Rectal smooth muscle tissue (tissue), 1 donor: ENCODE measurements around the gene HLX.

Experiments
- H3K27ac ChIP-seq: one replicate; pipeline ENCODE4 v1.7.0; 2013; ENCODE audit warnings: low read depth, low read length, inconsistent platforms
- H3K27me3 ChIP-seq: one replicate; pipeline ENCODE4 v1.7.0; 2013; ENCODE audit warnings: low read length; ENCODE audit not compliant: control insufficient read depth, insufficient read depth
- H3K36me3 ChIP-seq: one replicate; pipeline ENCODE4 v1.7.0; 2013; ENCODE audit warnings: low read length; ENCODE audit not compliant: control insufficient read depth, insufficient read depth
- H3K4me1 ChIP-seq: one replicate; pipeline ENCODE4 v1.7.0; 2013; ENCODE audit warnings: low read length; ENCODE audit not compliant: control insufficient read depth, insufficient read depth
- H3K4me3 ChIP-seq: one replicate; pipeline ENCODE4 v1.7.0; 2013; ENCODE audit warnings: low read length
- H3K9ac ChIP-seq: one replicate; pipeline ENCODE4 v1.7.0; 2013; ENCODE audit warnings: low read length

HLX gene

DNA sequence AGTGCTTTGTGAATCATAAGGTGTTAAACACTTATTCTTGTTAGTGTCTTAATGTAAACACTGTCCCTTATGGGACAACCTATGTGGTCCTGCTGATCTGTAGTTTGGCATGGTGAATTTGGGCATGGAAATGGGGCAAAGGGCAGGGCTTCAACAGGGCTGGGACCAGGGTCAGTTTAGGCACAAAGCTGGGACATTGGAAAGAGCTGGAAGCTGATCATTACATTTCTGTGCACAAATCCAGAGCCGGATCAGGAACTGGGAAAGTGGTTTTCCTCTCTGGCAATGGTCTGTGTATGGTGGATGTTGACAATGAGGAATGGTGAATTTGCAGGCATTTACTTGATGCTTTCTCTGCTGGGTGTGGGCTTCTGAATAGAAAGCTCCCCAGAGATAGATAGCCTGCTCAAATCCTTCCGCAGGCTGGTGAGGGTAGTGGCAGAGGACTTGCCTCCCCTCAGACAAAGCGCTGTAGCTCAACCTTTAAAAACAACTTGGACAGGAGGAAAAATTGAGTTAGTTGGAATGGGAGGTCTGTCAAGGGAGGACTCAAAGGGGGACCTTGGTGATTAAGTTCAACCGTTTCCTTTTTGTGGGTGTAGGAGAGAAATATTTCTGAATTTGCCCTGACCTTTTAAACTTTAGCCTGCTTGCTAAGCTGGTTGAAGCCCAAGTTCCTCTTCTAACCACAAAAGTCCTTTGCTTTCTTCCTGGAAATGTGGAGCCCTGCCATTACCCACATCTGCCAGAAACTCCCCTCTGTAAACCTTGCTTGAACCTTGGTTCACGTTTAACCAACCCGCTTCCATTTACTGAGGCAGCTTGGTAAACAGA lies 35.3 kb downstream of the HLX start:
- no peaks in the 10 kb centered on the region for H3K36me3 ChIP-seq
- H3K27me3 ChIP-seq: no peaks in the 10 kb centered on the region
- no peak overlapping the region for H3K27ac ChIP-seq
- H3K4me1 ChIP-seq: no peaks in the 10 kb centered on the region
- H3K9ac ChIP-seq: no peak overlapping the region
- H3K4me3 ChIP-seq: no peak overlapping the region

DNA sequence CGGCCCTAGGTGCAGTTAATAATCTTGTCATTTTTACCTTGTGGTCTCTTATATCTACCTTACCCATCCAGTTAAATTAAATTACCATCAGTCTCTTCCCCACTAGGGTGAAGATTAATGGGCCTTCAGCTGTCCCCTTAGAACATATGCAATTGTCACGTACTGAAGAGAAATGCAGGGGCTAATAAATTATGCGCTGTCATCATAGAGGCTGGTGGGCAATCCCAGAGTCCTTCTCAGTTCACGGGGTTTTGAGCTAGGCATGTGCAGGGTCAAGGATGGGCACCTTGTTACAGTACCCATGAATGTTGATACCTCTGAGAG lies 35.8 kb downstream of the HLX start:
- Histone ChIP-seq H3K27ac (no peak overlapping the region), H3K4me3 (no peak overlapping the region), H3K9ac (no peak overlapping the region), H3K36me3 (no peaks in the 10 kb centered on the region), H3K27me3 (no peaks in the 10 kb centered on the region), H3K4me1 (no peaks in the 10 kb centered on the region)

DNA sequence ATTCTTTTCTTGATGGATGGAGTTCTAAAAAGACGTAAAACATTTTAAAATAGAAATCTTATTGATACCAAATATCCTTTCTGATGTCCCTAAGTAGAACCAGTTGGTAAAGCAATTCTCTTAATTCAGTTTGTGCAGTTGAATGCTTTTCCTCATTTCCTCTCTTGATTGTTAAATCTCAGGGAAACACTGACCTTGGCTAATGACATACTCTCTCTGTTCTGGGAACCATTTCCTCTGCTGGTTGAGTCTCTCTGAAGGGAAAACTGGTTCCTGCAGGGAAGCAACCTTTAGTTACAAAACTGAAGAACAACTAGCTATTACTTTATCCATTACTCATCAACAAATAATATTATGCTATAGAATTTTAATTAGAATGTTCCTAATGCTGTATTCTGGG lies 36.7 kb downstream of the HLX start:
- Histone ChIP-seq H3K4me1 (no peaks in the 10 kb centered on the region), H3K36me3 (no peaks in the 10 kb centered on the region), H3K27me3 (no peaks in the 10 kb centered on the region), H3K9ac (no peak overlapping the region), H3K27ac (no peak overlapping the region), H3K4me3 (no peak overlapping the region)

DNA sequence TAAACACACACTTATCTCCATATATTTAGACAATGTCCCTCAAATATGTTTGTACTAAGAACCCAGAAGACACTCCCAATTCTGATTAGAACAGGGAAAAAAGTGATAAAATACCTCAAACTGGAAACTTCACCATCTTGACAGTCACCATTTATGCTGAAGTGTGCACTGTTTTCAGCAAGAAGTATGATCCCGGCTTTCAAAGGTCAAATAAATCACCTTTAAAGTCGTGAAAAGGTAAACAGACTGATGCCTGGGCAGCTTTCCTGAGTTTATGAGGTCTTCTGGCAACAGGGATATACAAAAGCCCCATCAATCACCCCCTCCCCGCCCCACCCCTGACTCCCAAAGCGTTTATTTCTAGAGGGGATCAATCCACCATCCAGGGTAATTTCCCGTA lies 37.9 kb downstream of the HLX start:
- no peak overlapping the region for H3K27ac ChIP-seq
- H3K9ac ChIP-seq: no peak overlapping the region
- no peaks in the 10 kb centered on the region for H3K36me3 ChIP-seq
- no peaks in the 10 kb centered on the region for H3K4me1 ChIP-seq
- H3K4me3 ChIP-seq: no peak overlapping the region
- H3K27me3 ChIP-seq: no peaks in the 10 kb centered on the region

DNA sequence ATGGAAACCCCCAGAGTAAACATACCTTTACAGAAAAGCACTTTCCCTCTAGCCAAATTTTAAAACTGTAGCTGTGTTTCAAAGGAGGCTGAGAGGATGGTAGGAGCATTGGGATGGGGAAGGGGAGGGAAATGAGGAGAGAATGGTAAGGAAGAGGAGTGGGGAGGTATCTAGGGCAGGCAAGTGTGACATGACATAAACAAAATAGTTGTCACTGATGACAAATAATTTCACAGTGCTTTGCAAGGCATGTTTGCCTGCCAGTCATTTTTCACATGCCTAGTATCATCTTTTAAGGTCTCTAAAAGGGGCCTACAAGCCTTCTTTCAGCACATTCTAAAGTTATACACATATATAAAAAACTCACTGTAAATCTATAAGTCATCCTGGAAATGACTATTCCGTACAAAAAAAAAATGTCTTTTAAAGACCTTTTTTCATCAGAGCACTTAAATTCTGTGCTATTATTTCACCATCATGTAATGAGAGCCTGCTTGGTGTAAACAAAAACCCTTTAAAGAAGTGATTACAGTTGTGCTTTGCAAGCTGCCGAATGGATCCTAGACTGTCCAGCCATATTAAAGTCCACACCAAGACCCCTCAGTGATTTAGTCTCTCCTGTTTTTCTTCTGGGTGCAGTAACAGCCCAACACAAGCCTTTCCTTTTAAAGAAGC lies 38.4 kb downstream of the HLX start:
- no peak overlapping the region for H3K9ac ChIP-seq
- H3K27me3 ChIP-seq: no peaks in the 10 kb centered on the region
- no peaks in the 10 kb centered on the region for H3K4me1 ChIP-seq
- no peaks in the 10 kb centered on the region for H3K36me3 ChIP-seq
- H3K4me3 ChIP-seq: no peak overlapping the region
- no peak overlapping the region for H3K27ac ChIP-seq

DNA sequence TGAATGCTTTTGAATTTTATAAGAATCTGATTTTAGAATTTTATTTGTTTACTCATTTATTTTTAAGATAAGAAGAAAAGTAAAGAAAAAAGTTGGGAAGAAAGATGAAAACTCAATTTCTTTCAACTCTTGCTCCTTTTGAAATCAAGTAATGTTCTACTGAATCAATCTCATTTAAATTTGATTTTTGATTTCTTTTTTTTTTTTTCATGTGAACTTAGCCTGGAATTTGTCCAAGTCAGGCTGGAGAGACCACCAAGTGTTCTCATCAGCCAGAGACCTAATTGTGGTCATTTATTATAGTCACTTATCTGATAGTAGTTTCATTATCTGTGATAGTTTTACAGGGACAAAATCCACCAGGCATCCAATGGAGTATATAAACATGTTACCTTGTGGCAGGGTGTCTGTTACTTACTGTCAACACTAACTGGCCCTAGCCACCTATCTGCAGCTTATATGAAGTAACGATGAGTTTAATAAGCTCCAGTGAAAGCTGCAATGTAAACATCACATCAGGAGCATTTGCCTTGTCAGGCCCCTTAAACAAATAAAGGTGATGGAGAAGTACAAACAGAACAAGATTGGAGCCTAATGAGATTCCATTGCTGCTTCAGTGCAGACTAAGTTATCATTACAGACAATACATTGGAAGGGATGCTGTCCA lies 39.2 kb downstream of the HLX start:
- Histone ChIP-seq H3K36me3 (no peaks in the 10 kb centered on the region), H3K4me1 (no peaks in the 10 kb centered on the region), H3K9ac (no peak overlapping the region), H3K27ac (no peak overlapping the region), H3K4me3 (no peak overlapping the region), H3K27me3 (no peaks in the 10 kb centered on the region)

DNA sequence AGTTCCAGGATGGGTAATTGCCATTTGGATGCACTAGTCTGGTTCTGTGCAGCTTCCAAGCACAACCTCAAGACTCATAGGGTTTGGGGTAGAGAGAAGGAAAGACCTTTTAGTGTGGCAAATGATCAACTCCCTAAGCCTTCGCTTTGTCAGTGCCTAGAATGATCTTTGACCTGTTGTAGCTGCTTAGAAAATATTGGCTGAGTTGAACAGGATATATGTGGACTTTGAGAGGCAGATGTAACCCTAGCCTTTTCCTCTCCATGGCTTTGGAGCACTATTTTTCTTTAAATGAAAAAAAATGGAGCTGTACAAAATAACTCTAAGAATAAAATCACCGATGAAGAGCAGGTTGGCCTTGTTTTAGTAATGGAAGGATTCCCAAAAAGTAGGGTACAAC lies 41.7 kb downstream of the HLX start:
- Histone ChIP-seq H3K27me3 (no peaks in the 10 kb centered on the region), H3K36me3 (no peaks in the 10 kb centered on the region), H3K27ac (no peak overlapping the region), H3K9ac (no peak overlapping the region), H3K4me3 (no peak overlapping the region), H3K4me1 (no peaks in the 10 kb centered on the region)

DNA sequence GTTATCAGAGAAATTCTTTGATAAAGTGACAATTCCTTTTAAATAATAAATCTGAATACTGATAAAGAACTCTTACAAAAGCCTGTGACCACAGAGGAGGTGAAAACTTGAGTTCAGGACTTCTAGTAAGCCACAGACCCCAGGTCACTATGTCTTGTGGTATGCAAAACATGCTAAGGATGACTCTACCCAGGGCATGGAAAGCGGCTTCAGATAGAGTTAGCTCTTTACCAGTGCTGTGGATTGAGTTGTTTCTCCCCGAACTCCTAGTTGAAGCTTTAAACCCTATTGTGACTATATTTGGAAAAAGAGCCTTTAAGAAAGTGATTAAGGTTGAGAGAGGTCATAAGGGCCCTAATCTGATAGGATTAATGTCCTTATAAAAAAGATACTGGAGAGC lies 42.3 kb downstream of the HLX start:
- H3K36me3 ChIP-seq: no peaks in the 10 kb centered on the region
- no peak overlapping the region for H3K27ac ChIP-seq
- no peaks in the 10 kb centered on the region for H3K27me3 ChIP-seq
- H3K4me3 ChIP-seq: no peak overlapping the region
- H3K4me1 ChIP-seq: no peaks in the 10 kb centered on the region
- H3K9ac ChIP-seq: no peak overlapping the region

DNA sequence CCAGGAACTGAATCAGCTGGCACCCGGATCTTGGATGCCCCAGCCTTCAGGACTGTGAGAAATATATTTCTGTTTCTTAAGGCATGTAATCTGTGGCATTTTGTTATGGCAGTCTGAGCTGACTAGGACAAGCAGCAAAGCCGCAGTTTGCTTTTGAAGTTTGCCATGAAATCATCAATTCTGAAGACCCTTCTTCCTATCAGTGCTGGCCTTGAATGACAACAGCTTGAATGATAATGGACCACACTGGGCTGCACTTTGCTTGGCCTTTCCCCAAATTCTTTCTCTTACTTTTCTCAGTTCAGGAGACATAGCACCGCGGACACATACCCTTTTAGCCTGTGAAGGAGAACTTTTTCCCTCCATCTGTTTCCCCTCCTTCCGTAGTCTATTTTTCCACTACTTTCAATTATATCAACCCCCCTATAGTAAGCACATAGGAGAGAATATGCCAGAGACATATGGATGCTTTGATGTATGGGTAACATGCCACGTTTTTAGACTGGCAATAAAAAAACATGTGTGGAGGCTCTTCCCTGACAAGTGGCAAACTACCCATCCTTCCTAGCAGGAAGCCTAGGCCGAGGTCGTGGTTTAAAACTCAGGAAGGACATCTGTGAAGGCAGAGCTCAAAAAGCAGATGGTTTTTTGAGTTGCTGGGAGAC lies 42.9 kb downstream of the HLX start:
- Histone ChIP-seq H3K4me3 (no peak overlapping the region), H3K4me1 (no peaks in the 10 kb centered on the region), H3K36me3 (no peaks in the 10 kb centered on the region), H3K27ac (no peak overlapping the region), H3K9ac (no peak overlapping the region), H3K27me3 (no peaks in the 10 kb centered on the region)

DNA sequence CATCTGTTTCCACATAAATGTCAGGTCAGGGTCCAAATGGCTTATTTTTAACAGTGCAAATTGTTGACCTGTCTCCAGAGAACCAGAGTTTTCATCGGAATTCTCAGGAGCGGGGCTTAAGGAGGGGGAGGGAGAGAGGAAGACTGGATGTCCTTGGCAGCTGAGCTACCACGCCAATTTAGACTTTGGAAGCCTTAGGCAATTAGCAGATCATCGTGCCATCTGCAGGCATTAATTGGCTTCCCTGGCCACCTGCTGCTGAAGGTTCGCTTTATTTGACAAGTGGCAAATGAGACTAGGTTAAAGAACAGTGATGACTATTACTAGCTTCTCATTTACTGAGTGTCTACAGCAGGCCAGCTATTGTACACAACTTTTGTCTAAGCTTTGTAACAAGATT lies 43.7 kb downstream of the HLX start:
- H3K27me3 ChIP-seq: no peaks in the 10 kb centered on the region
- H3K27ac ChIP-seq: no peak overlapping the region
- H3K36me3 ChIP-seq: no peaks in the 10 kb centered on the region
- H3K4me3 ChIP-seq: no peak overlapping the region
- no peak overlapping the region for H3K9ac ChIP-seq
- no peaks in the 10 kb centered on the region for H3K4me1 ChIP-seq

DNA sequence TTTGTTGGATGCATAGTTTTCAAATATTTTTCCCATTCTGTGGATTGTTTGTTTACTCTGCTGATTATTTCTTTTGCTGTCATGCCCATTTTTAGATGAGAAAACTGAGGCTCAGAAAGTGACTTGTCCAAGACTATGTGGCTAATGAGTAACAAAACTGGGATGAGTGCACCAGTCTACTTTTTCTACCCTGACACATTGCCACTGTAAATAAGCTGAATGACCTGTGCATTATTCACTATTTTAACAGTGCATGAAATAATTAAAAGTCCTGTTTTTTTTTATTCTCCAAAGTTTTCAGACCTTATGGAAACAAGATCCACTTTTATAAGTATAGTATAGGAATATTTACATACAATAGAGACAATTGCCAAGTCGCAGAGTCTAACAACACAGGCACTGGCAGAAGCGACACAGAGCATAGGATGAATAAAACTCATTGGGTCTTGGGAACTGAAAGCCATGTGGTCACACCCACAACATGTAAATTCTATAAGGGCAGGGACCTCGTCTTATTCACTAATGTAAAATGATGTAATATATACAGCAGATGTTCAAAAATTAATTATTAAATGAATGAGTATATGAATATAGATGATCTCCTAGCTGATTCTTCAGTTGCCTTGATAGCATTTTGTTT lies 45.2 kb downstream of the HLX start:
- Histone ChIP-seq H3K9ac (no peak overlapping the region), H3K36me3 (no peaks in the 10 kb centered on the region), H3K27me3 (no peaks in the 10 kb centered on the region), H3K27ac (no peak overlapping the region), H3K4me1 (no peaks in the 10 kb centered on the region), H3K4me3 (no peak overlapping the region)

DNA sequence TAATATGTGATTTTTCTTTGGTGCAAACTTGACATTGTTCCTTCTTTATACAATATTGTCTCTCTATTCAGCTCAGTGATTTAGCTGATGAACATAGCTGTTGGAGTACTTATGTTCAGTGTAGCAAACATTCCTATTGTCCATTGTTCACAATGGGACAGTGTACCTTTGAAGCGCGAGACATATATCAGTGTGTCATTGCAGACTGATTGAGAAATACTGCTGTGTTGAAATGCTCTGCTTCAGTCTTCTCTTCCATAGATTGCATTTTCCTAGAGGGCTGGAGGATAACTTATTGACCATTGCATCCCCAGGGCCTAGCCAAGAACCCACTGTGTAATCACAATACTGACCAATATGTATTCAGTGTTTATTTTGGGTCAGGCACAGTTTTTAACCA lies 46.5 kb downstream of the HLX start:
- H3K27me3 ChIP-seq: no peaks in the 10 kb centered on the region
- H3K36me3 ChIP-seq: no peaks in the 10 kb centered on the region
- H3K4me3 ChIP-seq: no peak overlapping the region
- H3K27ac ChIP-seq: no peak overlapping the region
- H3K4me1 ChIP-seq: no peaks in the 10 kb centered on the region
- no peak overlapping the region for H3K9ac ChIP-seq
